Ascending aorta (tissue), 2 donors: Measurements from ENCODE around the gene CD244. TPM values are rescaled to one million over a fixed set of nuclear protein-coding genes. Genes with fewer than 3 reads are reported as not detected.
A peak's percentile ranks its signal among the peaks of the same experiment; 100 is the strongest.
"Not testable (repeated sequence)": the region's sequence is repeated elsewhere in the genome, so short reads cannot be mapped to it uniquely, and the experiment has no call there.

Experiments
- DNase-seq, 2 donors: peaks; one replicate each; pipeline ENCODE4 v3.0.0-alpha.2; 2019; ENCODE audit warnings: low spot score in 2 of 2
- H3K27ac ChIP-seq, 2 donors: fragments of 200-600 bp; sonication (generic); one replicate each; pipeline ENCODE4 v1.5.1; 2016 to 2017; ENCODE audit warnings: mild to moderate bottlenecking in 1 of 2
- H3K27me3 ChIP-seq: fragments of 200-600 bp; sonication (generic); one replicate; pipeline ENCODE4 v1.5.1; 2017
- H3K36me3 ChIP-seq, 2 donors: fragments of 200-600 bp; sonication (generic); one replicate each; pipeline ENCODE4 v1.5.1; 2016
- H3K4me1 ChIP-seq, 2 donors: fragments of 200-600 bp; sonication (generic); one replicate each; pipeline ENCODE4 v1.5.1; 2016 to 2017; ENCODE audit warnings: mild to moderate bottlenecking in 1 of 2
- H3K4me3 ChIP-seq, 2 donors: fragments of 200-600 bp; sonication (generic); one replicate each; pipeline ENCODE4 v1.5.1; 2016 to 2017; ENCODE audit warnings: mild to moderate bottlenecking in 1 of 2
- H3K9me3 ChIP-seq, 2 donors: fragments of 200-600 bp; sonication (generic); one replicate each; pipeline ENCODE4 v1.5.1; 2016
- CTCF ChIP-seq, 3 experiments: fragments of 200-600 bp in 2 of 3; fragments of 450-650 bp in 1 of 3; sonication (generic) in 2 of 3; IDR thresholded peaks; one replicate each; pipeline ENCODE4 v1.5.1; 2016 to 2019; ENCODE audit warnings: antibody characterized with exemption in 3 of 3, mild to moderate bottlenecking in 1 of 3, moderate library complexity in 1 of 3
- intact Hi-C: fragments of 100-400 bp; cut with DNase I; formaldehyde crosslinking; loops from one replicate; pipeline ENCODE4 v1.15.1; 2023
- total RNA-seq: library from RNA; depleted of rRNA; stranded (reverse); fragments of >200 nt; gene quantifications from one replicate; pipeline ENCODE4 v1.1.0, GENCODE V29; 2016

CD244 gene
- total RNA-seq, 1 donor from 2014 or later, result not detected

- Histone ChIP-seq H3K27me3 (no peaks in the 10 kb centered on the region), H3K4me3 (no peak overlapping the region), H3K4me1 (peaks cover 0 to 3% of the 10 kb centered on the region in 2 donors), H3K27ac (peak overlapping the region in 1 of 2 donors; percentile 13), H3K36me3 (no peaks in the 10 kb centered on the region), H3K9me3 (no peaks in the 10 kb centered on the region)
- no peak for TF ChIP-seq CTCF (IDR thresholded peaks at IDR 0.05)
- DNase-seq, result no peak
- intact Hi-C loops, result no loop called here
These were observed 42.9 kb upstream of the CD244 start for GRCh38 chr1:160905617-160905989.

GRCh38 chr1:160904783-160905616 lies 42.3 kb upstream of the CD244 start:
- TF ChIP-seq CTCF (IDR thresholded peaks at IDR 0.05), result no peak
- H3K27ac ChIP-seq, result peak overlapping the region in 1 of 2 donors; percentile 13
- intact Hi-C loops, result no loop called here

GRCh38 chr1:160902251-160902650 lies 39.6 kb upstream of the CD244 start:
- not testable (repeated sequence) for H3K4me1 ChIP-seq

More at GRCh38 chr1:160904783-160905616, 42.3 kb upstream of the CD244 start:
- H3K4me3 ChIP-seq, result no peak overlapping the region
- no peaks in the 10 kb centered on the region for H3K9me3 ChIP-seq
- peaks cover 0 to 3% of the 10 kb centered on the region in 2 donors for H3K4me1 ChIP-seq
- H3K36me3 ChIP-seq, result no peaks in the 10 kb centered on the region
- DNase-seq, result no peak
- H3K27me3 ChIP-seq, result no peaks in the 10 kb centered on the region

DNA sequence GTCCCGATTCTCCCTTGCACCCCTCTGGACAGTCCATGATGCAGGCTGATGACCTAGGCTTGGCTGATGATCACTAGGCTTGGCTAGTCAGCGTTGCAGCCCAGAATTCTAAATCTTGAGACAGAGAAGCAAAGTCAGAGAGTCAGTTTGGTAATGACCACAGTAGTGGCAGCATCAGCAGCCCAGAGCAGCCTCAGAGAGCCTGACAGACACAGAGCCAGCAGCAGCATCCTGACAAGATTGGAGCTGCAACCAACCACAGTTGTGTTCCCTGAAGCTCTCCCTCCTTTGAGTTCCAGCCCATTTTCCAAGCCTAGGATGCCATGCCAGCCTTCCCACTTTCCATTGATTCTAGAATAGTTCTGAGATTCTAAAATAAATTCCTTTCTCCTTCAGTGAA lies 39.1 kb upstream of the CD244 start:
- no peak for TF ChIP-seq CTCF (IDR thresholded peaks at IDR 0.05)
- H3K27ac ChIP-seq, result no peak overlapping the region
- no peak overlapping the region for H3K4me3 ChIP-seq
- intact Hi-C loops, result no loop called here
- DNase-seq, result no peak
- H3K9me3 ChIP-seq, result no peaks in the 10 kb centered on the region
- H3K4me1 ChIP-seq, result no peaks in the 10 kb centered on the region
- no peaks in the 10 kb centered on the region for H3K36me3 ChIP-seq
- no peaks in the 10 kb centered on the region for H3K27me3 ChIP-seq

More at GRCh38 chr1:160902251-160902650, 39.6 kb upstream of the CD244 start:
- DNase-seq, H3K27ac ChIP-seq, H3K36me3 ChIP-seq, intact Hi-C loops, H3K9me3 ChIP-seq, H3K27me3 ChIP-seq, H3K4me3 ChIP-seq: not testable (repeated sequence)

DNA sequence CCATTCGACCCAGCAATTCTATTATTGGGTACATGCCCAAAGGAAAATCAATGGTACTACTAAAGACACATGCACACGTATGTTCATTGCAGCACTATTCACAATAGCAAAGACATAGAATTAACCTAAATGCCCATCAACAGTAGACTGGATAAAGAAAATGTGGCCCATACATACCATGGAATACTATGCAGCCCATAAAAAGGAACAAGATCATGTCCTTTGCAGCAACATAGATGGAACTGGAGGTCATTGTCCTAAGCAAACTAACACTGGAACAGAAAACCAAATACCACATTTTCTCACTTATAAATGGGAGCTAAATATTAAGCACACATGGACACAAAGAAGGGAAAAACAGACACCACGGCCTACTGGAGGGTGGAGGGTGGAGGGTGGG lies 38.0 kb upstream of the CD244 start:
- H3K36me3 ChIP-seq, DNase-seq, intact Hi-C loops: not testable (repeated sequence)

DNA sequence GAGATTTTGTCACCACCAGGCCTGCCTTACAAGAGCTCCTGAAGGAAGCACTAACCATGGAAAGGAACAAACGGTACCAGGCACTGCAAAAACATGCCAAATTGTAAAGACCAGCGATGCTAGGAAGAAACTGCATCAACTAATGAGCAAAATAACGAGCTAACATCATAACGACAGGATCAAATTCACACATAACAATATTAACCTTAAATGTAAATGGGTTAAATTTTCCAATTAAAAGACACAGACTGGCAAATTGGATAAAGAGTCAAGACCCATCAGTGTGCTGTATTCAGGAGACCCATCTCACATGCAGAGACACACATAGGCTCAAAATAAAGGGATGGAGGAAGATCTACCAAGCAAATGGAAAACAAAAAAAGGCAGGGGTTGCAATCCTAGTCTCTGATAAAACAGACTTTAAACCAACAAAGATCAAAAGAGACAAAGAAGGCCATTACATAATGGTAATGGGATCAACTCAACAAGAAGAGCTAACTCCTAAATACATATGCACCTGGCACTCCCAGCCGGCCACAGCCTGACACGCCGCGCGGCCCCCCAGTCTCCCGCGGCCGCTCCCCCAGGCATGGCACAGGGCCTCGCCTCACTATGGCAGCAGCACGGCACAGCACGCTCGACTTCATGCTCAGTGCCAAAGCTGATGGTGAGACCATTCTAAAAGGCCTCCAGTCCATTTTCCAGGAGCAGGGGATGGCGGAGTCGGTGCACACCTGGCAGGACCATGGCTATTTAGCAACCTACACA lies 31.9 kb upstream of the CD244 start:
- intact Hi-C loops, H3K36me3 ChIP-seq, H3K4me3 ChIP-seq, DNase-seq, H3K9me3 ChIP-seq, H3K27ac ChIP-seq, H3K27me3 ChIP-seq, H3K4me1 ChIP-seq: not testable (repeated sequence)

More for the DNA sequence above, 38.0 kb upstream of the CD244 start:
- not testable (repeated sequence) for H3K9me3 ChIP-seq, H3K4me1 ChIP-seq, H3K4me3 ChIP-seq, H3K27ac ChIP-seq, H3K27me3 ChIP-seq

GRCh38 chr1:160891474-160891873 lies 28.8 kb upstream of the CD244 start:
- Histone ChIP-seq H3K4me3 (no peak overlapping the region), H3K4me1 (no peaks in the 10 kb centered on the region), H3K9me3 (no peaks in the 10 kb centered on the region), H3K27me3 (no peaks in the 10 kb centered on the region), H3K36me3 (no peaks in the 10 kb centered on the region), H3K27ac (no peak overlapping the region)
- intact Hi-C loops, result no loop called here
- TF ChIP-seq CTCF (IDR thresholded peaks at IDR 0.05), result no peak
- no peak for DNase-seq
